AG08396 (cell line): ENCODE measurements around the gene SSC5D.

Source experiments
- DNase-seq: peaks from one replicate; pipeline ENCODE4 v3.0.0; 2012; ENCODE audit warnings: low spot score, mixed read lengths

SSC5D gene

DNA sequence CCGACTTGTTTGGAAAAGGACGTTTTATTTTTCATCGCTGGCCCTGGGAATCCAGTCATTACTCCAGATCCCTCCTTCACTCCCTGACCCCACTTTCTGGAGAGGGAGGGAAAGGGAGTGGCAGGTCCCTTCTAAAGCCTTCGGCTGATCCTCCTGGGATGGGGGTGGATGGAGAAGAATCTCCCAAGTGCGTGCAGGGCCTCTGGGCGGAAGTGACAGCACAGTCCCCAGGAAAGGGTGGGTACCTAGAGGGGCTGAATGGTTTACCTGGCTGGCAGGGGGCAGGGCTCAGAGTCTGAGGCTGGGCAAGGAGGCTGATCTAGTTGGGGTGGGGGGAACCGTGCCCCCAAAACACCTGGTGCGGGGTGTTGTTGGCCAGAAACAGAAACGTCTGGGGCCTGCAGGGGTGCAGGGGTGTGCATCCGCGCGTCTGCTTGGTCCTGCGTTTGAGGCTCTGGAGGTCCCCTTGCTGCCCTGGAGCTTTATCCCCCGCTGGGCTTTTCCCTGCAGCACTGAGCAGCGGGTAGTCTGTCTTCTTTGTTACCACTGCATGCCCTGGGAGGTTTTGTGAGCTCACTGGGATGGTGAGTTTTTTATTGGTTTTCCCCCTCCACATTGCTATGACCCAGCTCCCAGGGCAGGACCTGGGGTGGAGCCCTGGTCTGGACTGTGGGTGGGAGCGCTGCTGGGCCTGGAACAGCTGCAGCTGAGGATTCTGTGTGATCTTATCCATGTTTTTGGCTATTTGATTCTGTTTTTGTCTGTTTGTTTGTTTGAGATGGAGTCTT is 14.8 kb upstream of the SSC5D start:
- no peak for DNase-seq

DNA sequence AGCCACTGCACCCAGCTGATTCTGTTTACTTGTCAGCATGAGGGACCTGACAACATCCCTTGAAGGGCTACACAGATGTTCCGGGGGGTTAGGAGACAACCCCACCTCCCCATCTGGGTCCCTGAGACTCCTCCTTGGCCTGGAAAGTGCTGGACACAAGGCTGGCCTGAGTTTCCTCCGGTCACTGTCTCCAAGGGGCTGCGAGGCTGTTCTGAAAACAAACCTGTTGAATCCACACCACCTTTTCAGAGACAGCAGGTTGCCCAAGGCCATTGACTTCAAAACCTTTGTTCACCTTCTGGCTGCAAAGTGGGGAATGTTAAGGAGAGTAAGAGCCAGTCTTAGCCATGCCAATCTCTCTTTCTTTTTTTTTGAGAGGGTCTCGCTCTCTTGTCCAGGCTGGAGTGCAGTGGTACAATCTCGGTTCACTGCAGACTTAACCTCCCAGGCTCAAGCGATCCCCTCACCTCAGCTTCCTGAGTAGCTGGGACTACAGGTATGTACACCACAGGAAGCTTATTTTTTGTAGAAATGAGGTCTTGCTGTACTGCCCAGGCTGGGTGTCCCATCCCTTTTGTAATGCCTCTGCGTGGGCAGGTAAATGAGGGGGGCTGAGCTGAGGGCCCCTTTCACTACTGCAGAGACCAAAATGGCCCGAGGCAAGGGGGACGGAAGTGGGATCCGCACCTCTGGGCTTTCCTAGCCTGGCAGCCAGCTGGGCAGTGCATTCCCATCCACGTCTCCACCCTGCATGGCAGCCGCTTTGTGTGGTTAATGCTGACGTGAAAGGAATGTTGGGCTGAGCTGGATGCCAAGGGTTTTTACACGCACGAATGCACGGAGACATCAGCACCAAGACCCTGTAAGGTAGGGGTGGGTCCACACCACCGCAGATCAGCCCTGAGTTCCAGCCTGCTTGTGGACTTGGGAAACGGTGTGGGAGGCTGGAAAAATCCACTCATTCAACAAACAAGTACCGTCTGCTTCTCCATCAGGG is 13.7 kb upstream of the SSC5D start:
- no peak for DNase-seq

DNA sequence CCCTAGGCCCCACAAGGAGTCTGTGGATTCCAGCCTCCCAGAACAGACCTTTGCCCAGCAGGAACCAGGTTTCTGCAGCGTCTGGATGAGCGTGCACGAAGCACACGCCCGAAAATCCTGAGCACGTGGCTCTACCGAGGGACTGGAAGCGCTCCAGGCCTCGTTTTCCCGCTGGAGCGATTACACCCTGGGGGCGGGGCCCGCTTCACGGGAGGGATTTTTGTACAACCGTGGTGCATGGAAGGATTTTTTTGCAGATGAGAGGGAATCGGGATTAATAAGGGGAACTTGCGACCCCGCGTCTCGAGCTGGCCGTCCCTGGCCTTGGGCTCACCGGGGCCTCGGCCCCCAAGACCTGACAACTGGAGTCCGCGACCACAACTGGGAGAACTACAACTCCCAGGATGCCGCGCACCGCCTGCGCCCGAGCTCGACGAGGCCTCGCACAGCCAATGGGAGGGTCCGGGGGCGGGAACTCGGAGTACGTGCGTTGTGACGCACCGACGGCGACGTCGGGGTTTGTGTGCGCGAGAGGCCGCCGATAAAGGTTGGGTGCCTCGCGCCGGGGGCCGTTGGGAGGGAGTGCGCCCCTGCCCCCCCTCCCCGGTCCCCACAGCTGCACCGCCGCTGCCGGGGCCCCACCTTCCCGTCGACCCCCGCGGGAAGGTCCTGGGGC is 12.0 kb upstream of the SSC5D start, which contains the start of gene ZNF628:
TSS of gene ZNF628 (plus strand) at position 518 of the 676 bp plus-strand sequence. CDS start 3,294 bp downstream, outside the sequence.
- DNase-seq: peak; percentile 99

DNA sequence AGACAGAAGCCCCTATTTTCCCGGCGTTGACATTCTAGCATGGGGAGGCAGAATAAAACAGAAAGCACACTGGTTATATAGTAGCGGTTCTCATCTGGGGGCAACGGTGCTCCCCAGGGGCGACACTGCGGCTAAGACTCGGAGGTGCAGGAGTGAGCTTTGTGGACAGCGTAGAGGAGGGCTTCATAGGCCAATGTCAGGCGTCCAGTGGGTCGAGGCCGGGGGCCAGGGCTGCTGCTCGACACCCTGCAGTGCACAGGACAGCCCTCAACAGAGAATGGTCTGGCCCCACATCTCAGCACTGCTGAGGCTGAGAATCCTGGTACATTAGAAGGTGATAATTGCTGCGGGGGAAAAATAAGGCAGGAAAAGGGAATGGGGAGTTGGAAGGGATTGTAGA is 10.3 kb upstream of the SSC5D start:
- DNase-seq: no peak

DNA sequence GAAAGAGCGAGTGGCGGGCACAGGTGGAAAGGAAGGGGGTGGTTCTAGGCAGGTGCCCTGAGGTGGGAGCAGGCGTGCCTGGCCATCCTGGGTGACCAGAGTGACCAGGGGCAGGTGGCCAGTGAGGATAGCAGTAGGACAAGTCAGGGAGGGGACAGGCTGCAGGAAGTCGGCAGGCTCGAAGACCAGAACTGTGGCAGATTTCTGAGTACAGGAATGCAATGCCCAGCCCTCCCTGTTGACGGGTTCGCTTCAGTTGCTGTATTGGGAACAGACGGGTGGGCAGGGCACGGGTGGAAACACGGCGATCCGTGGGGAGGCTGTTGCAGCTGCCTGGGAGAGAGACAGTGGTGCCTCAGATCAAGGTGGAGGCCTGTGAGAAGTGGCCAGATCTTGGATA is 9.9 kb upstream of the SSC5D start:
- no peak for DNase-seq

DNA sequence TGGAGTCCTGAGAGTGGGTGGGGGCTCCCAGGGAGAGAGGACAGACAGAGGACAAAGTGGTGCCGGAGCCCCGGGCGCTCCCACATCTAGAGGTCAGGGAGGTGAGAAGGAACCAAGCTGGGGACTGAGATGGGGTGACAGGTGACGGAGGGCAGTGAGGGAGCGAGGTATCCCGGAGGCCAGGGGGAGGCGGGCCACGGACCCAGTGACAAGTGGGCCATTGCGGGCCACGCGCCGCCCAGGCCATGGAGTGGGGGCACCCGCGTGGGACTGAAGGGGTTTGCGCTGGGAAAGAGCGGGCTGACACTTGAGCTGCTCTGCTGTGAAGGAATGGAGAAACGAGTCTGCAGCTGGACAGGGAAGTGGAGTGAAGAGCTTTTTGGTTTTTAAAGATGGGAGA is 9.2 kb upstream of the SSC5D start:
- DNase-seq: no peak

DNA sequence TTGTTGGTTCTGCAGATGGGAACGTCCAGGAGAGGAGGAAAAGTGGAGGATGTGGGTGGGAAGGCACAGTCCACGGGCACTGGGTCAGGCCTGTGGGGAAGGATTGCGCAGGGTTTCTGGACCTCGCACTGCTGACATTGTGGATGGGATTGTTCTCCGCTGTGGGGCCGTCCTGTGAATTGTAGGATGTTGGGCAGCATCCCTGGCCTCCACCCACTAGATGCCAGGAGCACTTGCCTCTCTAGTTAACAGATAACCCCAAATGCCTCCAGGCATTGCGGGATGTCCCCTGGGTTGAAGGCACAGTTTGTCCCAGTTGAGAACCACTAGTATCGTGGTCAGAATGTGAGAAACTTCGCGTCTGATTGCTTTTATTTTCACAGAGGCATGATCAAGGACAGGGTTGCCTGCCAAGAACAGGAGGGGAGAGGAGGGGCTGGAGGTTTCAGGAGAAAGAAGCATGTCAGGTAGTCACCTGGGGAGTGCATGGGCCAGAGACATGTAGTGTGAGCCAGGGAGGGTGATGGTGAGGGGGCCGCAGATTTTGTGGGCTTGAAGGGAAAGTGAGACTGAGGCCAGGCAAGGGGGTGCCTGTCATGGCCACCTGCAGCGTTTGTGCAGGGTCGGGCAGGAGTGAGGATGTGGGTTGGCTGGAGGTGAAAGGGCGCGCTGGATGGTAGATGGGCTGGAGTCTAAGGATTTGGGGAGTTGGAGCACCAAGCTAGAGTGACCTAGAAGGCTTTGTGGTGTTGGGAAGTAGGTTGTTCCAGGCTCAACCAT is 8.6 kb upstream of the SSC5D start:
- no peak for DNase-seq

DNA sequence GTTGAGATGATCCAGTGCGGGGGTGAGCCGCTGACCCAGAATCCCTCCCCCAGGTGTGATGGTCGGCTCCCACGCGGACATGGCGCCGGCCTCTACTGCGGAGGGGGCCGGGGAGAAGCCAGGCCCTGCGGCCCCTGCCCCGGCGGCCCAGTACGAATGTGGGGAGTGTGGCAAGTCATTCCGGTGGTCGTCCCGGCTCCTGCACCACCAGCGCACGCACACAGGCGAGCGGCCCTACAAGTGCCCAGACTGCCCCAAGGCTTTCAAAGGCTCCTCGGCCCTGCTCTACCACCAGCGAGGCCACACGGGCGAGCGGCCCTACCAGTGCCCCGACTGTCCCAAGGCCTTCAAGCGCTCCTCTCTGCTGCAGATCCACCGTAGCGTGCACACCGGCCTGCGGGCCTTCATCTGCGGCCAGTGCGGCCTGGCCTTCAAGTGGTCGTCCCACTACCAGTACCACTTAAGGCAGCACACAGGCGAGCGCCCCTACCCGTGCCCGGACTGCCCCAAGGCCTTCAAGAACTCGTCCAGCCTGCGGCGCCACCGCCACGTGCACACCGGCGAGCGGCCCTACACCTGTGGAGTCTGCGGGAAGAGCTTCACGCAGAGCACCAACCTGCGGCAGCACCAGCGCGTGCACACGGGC is 7.0 kb upstream of the SSC5D start:
- DNase-seq: no peak

DNA sequence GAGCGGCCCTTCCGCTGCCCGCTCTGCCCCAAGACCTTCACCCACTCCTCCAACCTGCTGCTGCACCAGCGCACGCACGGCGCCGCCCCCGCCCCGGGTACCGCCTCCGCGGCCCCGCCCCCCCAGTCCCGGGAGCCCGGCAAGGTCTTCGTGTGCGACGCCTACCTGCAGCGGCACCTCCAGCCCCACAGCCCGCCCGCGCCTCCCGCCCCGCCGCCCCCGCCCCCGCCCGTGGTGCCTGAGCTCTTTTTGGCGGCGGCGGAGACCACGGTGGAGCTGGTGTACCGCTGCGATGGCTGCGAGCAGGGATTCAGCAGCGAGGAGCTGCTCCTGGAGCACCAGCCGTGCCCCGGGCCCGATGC is 6.5 kb upstream of the SSC5D start:
- no peak for DNase-seq

DNA sequence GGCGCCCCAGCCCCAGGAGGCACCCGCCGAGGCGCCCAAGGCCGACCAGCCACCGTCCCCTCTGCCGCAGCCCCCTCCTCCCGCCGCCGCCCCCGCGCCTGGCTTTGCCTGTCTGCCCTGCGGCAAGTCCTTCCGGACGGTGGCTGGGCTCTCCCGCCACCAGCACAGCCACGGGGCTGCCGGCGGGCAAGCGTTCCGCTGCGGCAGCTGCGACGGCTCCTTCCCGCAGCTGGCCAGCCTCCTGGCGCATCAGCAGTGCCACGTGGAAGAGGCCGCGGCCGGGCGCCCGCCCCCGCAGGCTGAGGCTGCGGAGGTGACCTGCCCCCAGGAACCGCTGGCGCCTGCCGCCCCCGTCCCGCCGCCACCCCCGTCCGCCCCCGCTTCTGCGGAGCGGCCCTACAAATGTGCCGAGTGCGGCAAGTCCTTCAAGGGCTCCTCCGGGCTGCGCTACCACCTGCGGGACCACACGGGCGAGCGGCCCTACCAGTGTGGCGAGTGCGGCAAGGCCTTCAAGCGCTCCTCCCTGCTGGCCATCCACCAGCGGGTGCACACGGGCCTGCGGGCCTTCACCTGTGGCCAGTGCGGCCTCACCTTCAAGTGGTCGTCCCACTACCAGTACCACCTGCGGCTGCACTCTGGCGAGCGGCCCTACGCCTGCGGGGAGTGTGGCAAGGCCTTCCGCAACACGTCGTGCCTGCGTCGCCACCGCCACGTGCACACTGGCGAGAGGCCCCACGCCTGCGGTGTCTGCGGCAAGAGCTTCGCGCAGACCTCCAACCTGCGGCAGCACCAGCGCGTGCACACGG is 5.9 kb upstream of the SSC5D start:
- no peak for DNase-seq

DNA sequence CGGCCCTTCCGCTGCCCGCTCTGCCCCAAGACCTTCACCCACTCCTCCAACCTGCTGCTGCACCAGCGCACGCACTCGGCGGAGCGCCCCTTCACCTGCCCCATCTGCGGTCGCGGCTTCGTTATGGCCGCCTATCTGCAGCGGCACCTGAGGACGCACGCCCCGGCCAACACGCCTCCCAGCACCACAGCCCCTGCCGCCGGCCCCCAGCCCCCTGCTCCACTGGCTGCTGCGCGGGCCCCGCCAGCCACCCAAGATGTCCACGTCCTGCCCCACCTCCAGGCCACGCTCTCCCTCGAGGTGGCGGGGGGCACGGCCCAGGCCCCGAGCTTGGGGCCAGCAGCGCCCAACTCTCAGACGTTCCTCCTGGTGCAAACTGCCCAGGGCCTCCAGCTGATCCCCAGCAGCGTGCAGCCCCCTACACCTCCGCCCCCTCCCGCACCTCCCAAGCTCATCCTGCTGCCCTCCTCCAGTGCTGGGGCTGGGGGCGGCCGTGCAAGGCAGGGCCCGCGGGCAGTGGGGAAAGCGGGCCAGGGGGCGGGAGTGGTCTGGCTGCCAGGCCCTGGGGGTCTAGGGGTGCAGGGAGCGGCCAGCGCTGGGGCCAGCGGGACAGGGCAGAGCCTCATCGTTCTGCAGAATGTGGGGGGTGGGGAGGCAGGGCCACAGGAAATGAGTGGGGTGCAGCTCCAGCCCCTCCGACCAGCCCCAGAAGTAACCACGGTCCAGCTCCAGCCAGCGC is 5.1 kb upstream of the SSC5D start:
- no peak for DNase-seq

DNA sequence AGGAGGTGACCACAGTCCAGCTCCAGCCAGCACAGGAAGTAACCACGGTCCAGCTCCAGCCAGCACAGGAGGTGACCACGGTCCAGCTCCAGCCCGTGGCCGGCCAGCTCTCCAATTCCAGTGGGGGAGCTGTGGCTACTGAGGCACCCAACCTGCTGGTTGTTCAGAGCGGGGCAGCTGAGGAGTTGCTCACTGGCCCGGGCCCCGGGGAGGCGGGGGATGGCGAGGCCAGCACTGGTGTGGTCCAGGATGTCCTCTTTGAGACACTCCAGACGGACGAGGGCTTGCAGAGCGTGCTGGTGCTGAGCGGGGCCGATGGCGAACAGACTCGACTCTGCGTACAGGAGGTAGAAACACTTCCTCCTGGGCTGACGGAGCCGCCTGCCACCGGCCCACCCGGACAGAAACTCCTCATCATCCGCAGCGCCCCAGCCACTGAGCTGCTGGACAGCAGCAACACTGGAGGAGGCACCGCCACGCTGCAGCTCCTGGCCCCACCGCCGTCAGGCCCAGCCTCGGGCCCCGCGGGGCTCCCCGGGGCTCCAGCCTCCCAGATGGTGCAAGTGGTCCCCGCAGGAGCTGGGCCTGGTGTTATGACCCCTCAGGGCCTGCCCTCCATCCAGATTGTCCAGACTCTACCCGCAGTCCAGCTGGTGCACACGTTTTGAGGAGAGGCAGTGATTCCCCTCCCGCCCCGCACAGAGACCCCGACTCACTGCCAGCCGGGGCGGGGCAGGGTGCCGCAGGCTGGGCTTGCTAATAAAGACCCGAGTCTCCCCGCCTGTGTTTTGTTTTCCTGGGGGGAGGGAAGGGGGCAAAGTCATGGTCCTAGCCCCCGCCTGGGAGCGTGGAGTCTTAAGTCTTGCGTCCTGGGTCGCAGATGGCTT is 4.3 kb upstream of the SSC5D start:
- no peak for DNase-seq

DNA sequence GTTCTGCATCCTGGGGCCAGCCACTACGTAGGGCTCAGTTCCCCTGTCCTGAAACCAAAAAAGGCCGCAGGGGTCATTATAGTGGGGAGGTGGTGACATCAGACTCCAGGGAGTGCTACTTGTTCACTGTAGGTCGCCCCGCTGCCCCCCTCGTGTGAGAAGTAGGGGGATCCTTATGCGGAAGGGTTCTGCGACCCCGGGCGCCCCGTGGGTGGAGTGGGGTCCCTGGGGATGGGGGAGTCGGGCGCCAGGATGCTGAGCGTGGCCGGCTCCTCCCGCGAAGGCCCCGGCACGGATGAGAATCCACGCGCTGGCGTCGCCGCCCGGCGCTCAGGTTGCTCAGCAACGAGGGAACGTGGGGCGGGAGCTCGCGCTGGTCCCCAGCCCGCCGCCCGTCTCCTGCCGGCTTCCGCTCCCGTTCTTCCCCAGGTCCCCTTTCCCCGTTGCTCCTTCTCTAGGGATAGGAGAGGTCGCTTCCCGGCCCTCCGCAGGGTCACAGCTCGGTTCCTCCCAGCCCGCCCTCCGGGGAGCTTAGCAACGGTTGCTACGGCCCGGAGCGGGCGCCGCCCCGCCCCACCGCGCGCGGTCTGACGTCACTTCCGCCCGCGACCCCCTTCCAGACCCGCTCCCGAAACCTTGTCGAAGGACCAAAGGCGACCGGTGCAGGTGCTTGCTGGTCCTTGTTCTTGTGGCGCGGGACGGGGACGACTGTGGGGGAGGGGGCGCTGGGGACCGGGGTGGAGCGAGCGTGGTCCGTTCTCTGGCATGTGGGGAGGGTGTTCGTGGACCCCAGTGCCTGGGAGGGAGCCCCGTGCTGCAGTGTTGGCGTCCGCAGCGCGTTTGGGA is 3.4 kb upstream of the SSC5D start, which contains the start of gene NAT14:
TSS of gene NAT14 (plus strand) at position 596 of the 846 bp plus-strand sequence. CDS start 521 bp downstream, outside the sequence.
- peak; percentile 93 for DNase-seq

DNA sequence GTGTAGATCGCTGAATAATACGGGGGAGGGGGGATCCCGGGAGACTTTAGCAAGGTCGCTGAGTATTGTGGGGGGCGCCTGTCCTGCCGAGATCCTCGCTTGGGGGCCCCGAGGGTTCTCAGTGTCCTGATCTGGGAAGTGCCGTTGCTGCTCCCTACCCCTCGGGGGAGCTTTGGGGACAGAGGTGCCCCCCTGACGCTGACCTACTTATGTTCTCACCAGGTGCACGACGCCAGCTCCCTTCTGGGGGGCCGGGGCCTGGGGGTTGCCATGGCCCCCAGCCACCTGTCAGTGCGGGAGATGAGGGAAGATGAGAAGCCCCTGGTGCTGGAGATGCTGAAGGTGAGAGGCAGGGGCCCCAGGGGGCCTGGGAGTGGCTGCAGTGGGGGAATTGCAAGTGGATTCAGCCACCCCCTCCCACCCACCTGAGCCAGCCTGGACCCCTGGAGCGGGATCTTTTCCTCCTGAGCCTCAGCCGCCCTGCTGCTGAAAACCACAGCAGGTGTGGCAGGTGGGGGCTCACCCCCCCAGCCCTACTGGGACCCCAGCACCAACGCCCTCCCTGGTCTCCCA is 2.7 kb upstream of the SSC5D start:
- no peak for DNase-seq

DNA sequence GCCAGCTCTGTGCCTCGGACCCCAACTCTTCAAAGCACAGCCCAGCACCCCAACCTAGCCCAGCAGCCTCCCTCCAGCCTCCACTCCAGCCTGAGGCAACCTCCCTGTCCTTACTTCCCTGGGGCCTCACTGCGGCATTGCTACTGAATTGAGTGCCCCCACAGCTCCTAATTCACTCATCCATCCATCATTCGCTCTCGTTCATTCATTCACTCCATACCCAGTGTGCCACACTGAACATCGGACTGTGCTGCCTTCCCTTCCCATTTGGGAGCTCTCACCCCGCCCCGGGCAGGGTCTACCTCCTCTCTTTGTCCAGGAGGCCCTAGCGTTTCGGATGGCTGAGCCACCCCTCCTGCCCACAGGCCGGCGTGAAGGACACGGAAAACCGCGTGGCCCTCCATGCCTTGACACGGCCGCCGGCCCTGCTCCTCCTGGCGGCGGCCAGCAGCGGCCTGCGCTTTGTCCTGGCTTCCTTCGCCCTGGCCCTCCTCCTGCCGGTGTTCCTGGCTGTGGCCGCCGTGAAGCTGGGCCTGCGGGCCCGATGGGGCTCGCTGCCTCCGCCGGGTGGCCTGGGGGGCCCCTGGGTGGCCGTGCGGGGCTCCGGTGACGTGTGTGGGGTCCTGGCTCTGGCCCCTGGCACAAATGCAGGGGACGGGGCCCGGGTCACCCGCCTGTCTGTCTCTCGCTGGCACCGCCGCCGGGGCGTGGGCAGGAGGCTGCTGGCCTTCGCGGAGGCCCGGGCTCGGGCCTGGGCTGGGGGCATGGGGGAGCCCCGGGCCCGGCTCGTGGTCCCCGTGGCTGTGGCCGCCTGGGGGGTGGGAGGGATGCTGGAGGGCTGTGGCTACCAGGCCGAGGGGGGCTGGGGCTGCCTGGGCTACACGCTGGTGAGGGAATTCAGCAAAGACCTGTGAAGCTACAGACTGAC is 1.9 kb upstream of the SSC5D start:
- DNase-seq: peak; percentile 78
